Kidney (tissue), 14 donors: ENCODE data around the gene CCNJL. TPM values are rescaled to one million over a fixed set of nuclear protein-coding genes. Genes with fewer than 3 reads are reported as not detected.

Experiments used
- DNase-seq, 5 donors: peaks; one replicate each; pipeline ENCODE4 v3.0.0-alpha.2; 2013 to 2020
- FAIRE-seq: peaks from 2 replicates; lab custom pipeline; 2012; peaks lifted over from hg19 to GRCh38; lab: Jason Lieb, UNC
- H3K27ac ChIP-seq, 2 donors: one replicate each; pipeline ENCODE4 v1.7.0; 2013; ENCODE audit warnings: low read depth in 2 of 2, low read length in 2 of 2, inconsistent platforms in 1 of 2
- H3K27me3 ChIP-seq: one replicate; pipeline ENCODE4 v1.7.1; 2013; ENCODE audit warnings: low read length, inconsistent platforms; ENCODE audit not compliant: control insufficient read depth, insufficient read depth
- H3K36me3 ChIP-seq, 3 donors: one replicate each; pipeline versions ENCODE4 v1.7.0 to v1.7.1; 2013; ENCODE audit warnings: low read length in 3 of 3, control low read depth in 1 of 3, inconsistent platforms in 1 of 3; ENCODE audit not compliant: insufficient read depth in 3 of 3, control insufficient read depth in 2 of 3
- H3K4me1 ChIP-seq, 3 donors: one replicate each; pipeline versions ENCODE4 v1.7.0 to v1.7.1; 2013; ENCODE audit warnings: low read length in 3 of 3, inconsistent platforms in 1 of 3, low read depth in 1 of 3; ENCODE audit not compliant: control insufficient read depth in 2 of 3, insufficient read depth in 2 of 3
- H3K4me3 ChIP-seq, 3 donors: one replicate each; pipeline versions ENCODE4 v1.7.0 to v1.8.1; 2013; ENCODE audit warnings: low read length in 3 of 3, control low read depth in 1 of 3, inconsistent platforms in 1 of 3
- H3K9ac ChIP-seq, 3 donors: one replicate each; pipeline versions ENCODE4 v1.7.0 to v1.7.1; 2013; ENCODE audit warnings: low read length in 3 of 3, control low read depth in 1 of 3, inconsistent platforms in 1 of 3
- H3K9me3 ChIP-seq, 3 donors: one replicate each; pipeline versions ENCODE4 v1.7.0 to v1.7.1; 2013; ENCODE audit warnings: low read length in 3 of 3, control low read depth in 1 of 3, inconsistent platforms in 1 of 3; ENCODE audit not compliant: control insufficient read depth in 2 of 3, insufficient read depth in 1 of 3
- CTCF ChIP-seq: IDR thresholded peaks from 3 replicates; pipeline ENCODE4 v1.5.1; 2012; ENCODE audit warnings: mild to moderate bottlenecking, moderate library complexity, borderline replicate concordance; ENCODE audit not compliant: insufficient read depth; ENCODE audit errors: extremely low read depth
- intact Hi-C: fragments of 100-400 bp; cut with DNase I; formaldehyde crosslinking; loops from one replicate; pipeline ENCODE4 v1.11.1; 2022
- polyA plus RNA-seq: library from polyadenylated mRNA; stranded (reverse); fragments of 350-450 nt; fragmentation: Illumina TruSeq; extraction: RNeasy Lipid Tissue Mini Kit (QIAGEN cat#74804); gene quantifications from one replicate; pipeline ENCODE4 v1.2.3, GENCODE V29; 2014; ENCODE audit warnings: low read depth, low replicate concordance; ENCODE audit not compliant: insufficient read depth
- total RNA-seq: library from RNA; stranded (reverse); fragmentation: NEBNext Ultra II Directional; extraction: Animal tissue kit (Norgen Biotek cat#: 25700); gene quantifications from one replicate; pipeline ENCODE4 v1.2.1, GENCODE V29; 2021
- donor health status: control.
- donor health status: control.
- donor health status: control.
- donor health status: control.
- donor health status: control.
- donor health status: DM: yes; HTN: yes; CAD: no.
- donor health status: Normal renal cell carcinoma (clear cell type).

CCNJL gene
- total and polyA plus RNA-seq, 2 donors from 2014 or later, result 1.6 to 3.8 TPM

GRCh38 chr5:160271836-160272235, 40.5 kb downstream of the CCNJL start:
- Histone ChIP-seq H3K4me3 (no peak overlapping the region), H3K27ac (peak overlapping the region in 1 of 2 donors; percentile 20), H3K4me1 (peaks cover 5 to 19% (median 6%) of the 10 kb centered on the region in 3 donors), H3K27me3 (no peaks in the 10 kb centered on the region), H3K9ac (no peak overlapping the region), H3K36me3 (no peaks in the 10 kb centered on the region), H3K9me3 (no peaks in the 10 kb centered on the region)
- FAIRE-seq, result no peak
- intact Hi-C loops, result no loop called here
- TF ChIP-seq CTCF, result no peak
- peak in 2 of 5 donors; percentile 56 to 64 for DNase-seq

GRCh38 chr5:160271396-160271795, 41.0 kb downstream of the CCNJL start:
- H3K27me3 ChIP-seq, result no peaks in the 10 kb centered on the region
- TF ChIP-seq CTCF, result no peak
- DNase-seq, result peak; percentile 54 to 87 (median 72)
- intact Hi-C loops, result no loop called here
- no peak for FAIRE-seq
- H3K4me3 ChIP-seq, result no peak overlapping the region
- H3K27ac ChIP-seq, result peak overlapping the region in 1 of 2 donors; percentile 2
- H3K9me3 ChIP-seq, result no peaks in the 10 kb centered on the region
- H3K9ac ChIP-seq, result no peak overlapping the region
- peaks cover 5 to 19% (median 9%) of the 10 kb centered on the region in 3 donors for H3K4me1 ChIP-seq
- no peaks in the 10 kb centered on the region for H3K36me3 ChIP-seq

- peaks cover 5 to 19% (median 9%) of the 10 kb centered on the region in 3 donors for H3K4me1 ChIP-seq
- intact Hi-C loops, result no loop called here
- DNase-seq (peak in 1 of 5 donors; percentile 41), FAIRE-seq (no peak)
- no peak overlapping the region for H3K27ac ChIP-seq
- peak overlapping the region in 1 of 3 donors; percentile 16 for H3K9ac ChIP-seq
- no peaks in the 10 kb centered on the region for H3K9me3 ChIP-seq
- no peak overlapping the region for H3K4me3 ChIP-seq
- TF ChIP-seq CTCF, result no peak
- no peaks in the 10 kb centered on the region for H3K36me3 ChIP-seq
- no peaks in the 10 kb centered on the region for H3K27me3 ChIP-seq
These were observed 41.7 kb downstream of the CCNJL start for GRCh38 chr5:160270704-160271103.

GRCh38 chr5:160269017-160269416, 43.3 kb downstream of the CCNJL start:
- H3K9me3 ChIP-seq, result no peaks in the 10 kb centered on the region
- peak overlapping the region in 1 of 3 donors; percentile 35 for H3K9ac ChIP-seq
- DNase-seq (peak in 2 of 5 donors; percentile 47 to 94), FAIRE-seq (no peak)
- no peak overlapping the region for H3K4me3 ChIP-seq
- no peak for TF ChIP-seq CTCF
- intact Hi-C loops, result no loop called here
- no peaks in the 10 kb centered on the region for H3K27me3 ChIP-seq
- peak overlapping the region; percentile 48 to 52 for H3K27ac ChIP-seq
- H3K36me3 ChIP-seq, result no peaks in the 10 kb centered on the region
- peaks cover 5 to 19% (median 9%) of the 10 kb centered on the region in 3 donors for H3K4me1 ChIP-seq
